PC-3 (cell line): ENCODE data around the gene LRRC3C. TPM values are rescaled to one million over a fixed set of nuclear protein-coding genes. Genes with fewer than 3 reads are reported as not detected.

ENCODE experiments used
- ATAC-seq: fragments of 200-7000 bp; cut with Tn5 transposase; 2 replicates; pipeline ENCODE4 v1.9.1; 2020; ENCODE audit warnings: mild to moderate bottlenecking, moderate library complexity
- BruUV-seq: library from RNA; stranded (reverse); fragments of 400-500 nt; replicated peaks from 2 replicates; lab custom pipeline; 2021; lab: Mats Ljungman, UMichigan
- CTCF ChIA-PET: fragments of 300-600 bp; sonication (Branson Sonifier 250); formaldehyde crosslinking; loops from one replicate; lab custom pipeline; 2022; ENCODE audit warnings: antibody characterized with exemption; lab: Charles Lee
- POLR2A ChIA-PET: fragments of 300-600 bp; sonication (Branson Sonifier 250); formaldehyde crosslinking; loops from one replicate; lab custom pipeline; 2022; ENCODE audit warnings: antibody characterized with exemption; ENCODE audit not compliant: unreplicated experiment; lab: Charles Lee
- DNase-seq: peaks from one replicate; pipeline ENCODE4 v3.0.0-alpha.2; 2015
- H2AFZ ChIP-seq: fragments of 300-600 bp; sonication (generic); 2 replicates; pipeline ENCODE4 v1.6.0; 2016; ENCODE audit warnings: antibody characterized with exemption, low read length
- H3F3A ChIP-seq: fragments of 300-600 bp; sonication (generic); one replicate; pipeline ENCODE4 v1.6.0; 2017; ENCODE audit warnings: antibody characterized with exemption, low read length, control low read depth, mild to moderate bottlenecking; ENCODE audit not compliant: unreplicated experiment
- H3K27ac ChIP-seq: fragments of 300-600 bp; sonication (generic); 2 replicates; pipeline ENCODE4 v1.5.1; 2016; ENCODE audit warnings: mild to moderate bottlenecking, low read length
- H3K27me3 ChIP-seq: fragments of 300-600 bp; sonication (generic); 2 replicates; pipeline ENCODE4 v1.6.1; 2016; ENCODE audit warnings: low read length, mixed read lengths
- H3K36me3 ChIP-seq: fragments of 300-600 bp; sonication (generic); 2 replicates; pipeline ENCODE4 v1.6.1; 2016; ENCODE audit warnings: low read depth, mixed run types, low read length, mixed read lengths
- H3K4me1 ChIP-seq: fragments of 300-600 bp; sonication (generic); 2 replicates; pipeline ENCODE4 v1.5.1; 2016; ENCODE audit warnings: low read length; ENCODE audit not compliant: insufficient read depth
- H3K4me2 ChIP-seq: fragments of 300-600 bp; sonication (generic); 2 replicates; pipeline ENCODE4 v1.6.0; 2016; ENCODE audit warnings: low read length
- H3K4me3 ChIP-seq: fragments of 300-600 bp; sonication (generic); 2 replicates; pipeline ENCODE4 v1.5.1; 2016; ENCODE audit warnings: mild to moderate bottlenecking, low read length, mixed read lengths
- H3K79me2 ChIP-seq: fragments of 300-600 bp; sonication (generic); 2 replicates; pipeline ENCODE4 v1.6.1; 2017; ENCODE audit warnings: low read length, mixed read lengths
- H3K9ac ChIP-seq: fragments of 300-600 bp; sonication (generic); 2 replicates; pipeline ENCODE4 v1.6.0; 2016; ENCODE audit warnings: mild to moderate bottlenecking, low read length
- H3K9me2 ChIP-seq: fragments of 300-600 bp; sonication (generic); replicated peaks from 2 replicates; pipeline ENCODE4 v1.6.1; 2016; ENCODE audit warnings: mixed run types, low read length, mixed read lengths
- H3K9me3 ChIP-seq: fragments of 300-600 bp; sonication (generic); 2 replicates; pipeline ENCODE4 v1.6.1; 2016; ENCODE audit warnings: low read length, mixed read lengths
- H4K20me1 ChIP-seq: fragments of 300-600 bp; sonication (generic); 2 replicates; pipeline ENCODE4 v1.6.1; 2016; ENCODE audit warnings: low read length, mixed read lengths
- CTCF ChIP-seq: fragments of 300-600 bp; sonication (generic); conservative IDR thresholded peaks from 2 replicates; pipeline ENCODE4 v1.5.1; 2017; ENCODE audit warnings: antibody characterized with exemption, low read depth, mild to moderate bottlenecking, low read length
- EZH2 ChIP-seq: fragments of 300-600 bp; sonication (generic); IDR thresholded peaks from one replicate; pipeline ENCODE4 v1.6.1; 2017; ENCODE audit warnings: antibody characterized with exemption, mild to moderate bottlenecking, low read length; ENCODE audit not compliant: unreplicated experiment
- EZH2phosphoT487 ChIP-seq: fragments of 300-600 bp; sonication (generic); IDR thresholded peaks from 2 replicates; pipeline ENCODE4 v1.6.1; 2018; ENCODE audit warnings: mild to moderate bottlenecking, antibody characterized with exemption, low read length, borderline replicate concordance
- intact Hi-C: fragments of 100-400 bp; cut with micrococcal nuclease; formaldehyde crosslinking; loops from 2 replicates; pipeline ENCODE4 v1.9.0; 2023
- total RNA-seq: library from RNA; depleted of rRNA; stranded (reverse); fragments of >200 nt; gene quantifications from 2 replicates; pipeline ENCODE4 v1.2.3, GENCODE V29; 2014

LRRC3C gene
- total RNA-seq, 1 experiment from 2014 or later: not detected

GRCh38 chr17:39968761-39969160, 41.2 kb downstream of the LRRC3C start:
- ChIA-PET CTCF (no interaction called here), POLR2A (no interaction called here)
- H3K27me3 ChIP-seq: no peaks in the 10 kb centered on the region
- H3F3A ChIP-seq: no peaks in the 10 kb centered on the region
- DNase-seq (no peak), ATAC-seq (no peak)
- H3K4me1 ChIP-seq: no peaks in the 10 kb centered on the region
- intact Hi-C loops: no loop called here
- H3K9me2 ChIP-seq: no peaks in the 10 kb centered on the region
- TF ChIP-seq EZH2phosphoT487: no peak
- TF ChIP-seq EZH2: no peak
- no peak for TF ChIP-seq CTCF
- no peak overlapping the region for H3K27ac ChIP-seq
- H3K4me3 ChIP-seq: no peak overlapping the region
- no peaks in the 10 kb centered on the region for H3K9me3 ChIP-seq
- H3K36me3 ChIP-seq: no peaks in the 10 kb centered on the region
- H3K9ac ChIP-seq: no peak overlapping the region
- no peaks in the 10 kb centered on the region for H3K79me2 ChIP-seq
- no peak overlapping the region for H3K4me2 ChIP-seq
- H4K20me1 ChIP-seq: no peaks in the 10 kb centered on the region
- BruUV-seq: no TSS peak
- H2AFZ ChIP-seq: no peak overlapping the region

DNA sequence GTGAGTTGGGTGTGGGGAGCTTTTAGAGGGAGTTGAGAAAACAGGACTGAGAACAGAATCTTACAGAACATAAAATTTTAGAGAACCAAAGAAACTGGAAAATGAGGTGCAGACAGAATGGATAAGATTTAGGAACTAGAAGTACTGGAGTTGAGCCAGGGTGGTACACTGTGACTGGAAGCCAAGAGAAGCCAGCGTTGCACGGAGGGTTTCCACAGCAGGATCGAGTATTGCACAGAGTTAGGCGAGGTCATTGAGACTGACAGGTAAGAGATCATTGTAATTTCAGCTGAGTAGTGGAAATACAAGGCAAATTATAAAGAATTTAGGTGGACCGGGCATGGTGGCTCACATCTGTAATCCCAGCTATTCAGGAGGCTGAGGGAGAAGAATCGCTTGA, 41.8 kb downstream of the LRRC3C start:
- Histone ChIP-seq H3K9me3 (no peaks in the 10 kb centered on the region), H3K4me3 (no peak overlapping the region), H3K9me2 (no peaks in the 10 kb centered on the region), H4K20me1 (no peaks in the 10 kb centered on the region), H3K27ac (no peak overlapping the region), H3K36me3 (no peaks in the 10 kb centered on the region), H3K4me1 (no peaks in the 10 kb centered on the region), H3F3A (no peaks in the 10 kb centered on the region), H3K9ac (no peak overlapping the region), H3K27me3 (no peaks in the 10 kb centered on the region), H2AFZ (no peak overlapping the region), H3K4me2 (no peak overlapping the region), H3K79me2 (no peaks in the 10 kb centered on the region)
- ChIA-PET POLR2A (no interaction called here), CTCF (no interaction called here)
- ATAC-seq: no peak
- TF ChIP-seq EZH2phosphoT487 (no peak), EZH2 (no peak), CTCF (no peak)
- no peak for DNase-seq
- no TSS peak for BruUV-seq
- intact Hi-C loops: no loop called here

DNA sequence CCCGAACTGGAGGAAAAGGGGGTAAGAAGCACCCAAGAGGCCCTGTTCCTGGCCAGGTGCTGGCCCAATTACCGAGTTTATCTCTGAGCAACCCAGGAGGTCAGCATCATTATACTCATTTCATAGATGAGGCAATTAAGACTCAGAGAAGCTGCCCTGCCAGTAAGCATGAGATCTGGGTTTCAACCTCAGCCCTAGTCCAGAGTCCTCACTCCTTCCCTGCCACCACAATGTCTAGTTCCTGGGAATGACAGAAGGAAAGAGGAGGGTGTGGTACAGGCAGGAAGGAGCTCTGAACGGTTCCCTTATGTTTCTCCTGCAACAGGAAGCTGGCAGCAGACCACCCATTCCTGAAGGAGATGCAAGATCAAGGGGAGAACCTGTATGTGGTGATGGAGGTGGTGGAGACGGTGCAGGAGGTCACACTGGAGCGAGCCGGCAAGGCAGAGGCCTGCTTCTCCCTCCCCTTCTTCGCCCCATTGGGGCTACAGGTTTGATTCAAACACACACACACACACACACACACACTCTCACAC, 42.7 kb downstream of the LRRC3C start:
- no peak overlapping the region for H2AFZ ChIP-seq
- no peaks in the 10 kb centered on the region for H3K9me2 ChIP-seq
- ChIA-PET POLR2A (no interaction called here), CTCF (no interaction called here)
- intact Hi-C loops: no loop called here
- H3K9me3 ChIP-seq: no peaks in the 10 kb centered on the region
- no peak overlapping the region for H3K4me2 ChIP-seq
- no peaks in the 10 kb centered on the region for H4K20me1 ChIP-seq
- TF ChIP-seq EZH2 (no peak), EZH2phosphoT487 (no peak), CTCF (no peak)
- H3K79me2 ChIP-seq: no peaks in the 10 kb centered on the region
- H3K4me1 ChIP-seq: no peaks in the 10 kb centered on the region
- DNase-seq: no peak
- no peaks in the 10 kb centered on the region for H3F3A ChIP-seq
- BruUV-seq: no TSS peak
- no peaks in the 10 kb centered on the region for H3K27me3 ChIP-seq
- H3K4me3 ChIP-seq: no peak overlapping the region
- no peak overlapping the region for H3K27ac ChIP-seq
- no peak for ATAC-seq
- no peak overlapping the region for H3K9ac ChIP-seq
- no peaks in the 10 kb centered on the region for H3K36me3 ChIP-seq
